GM19463 (cell line): Measurements from ENCODE around the gene LYRM1.
"Not testable (repeated sequence)": the region's sequence is repeated elsewhere in the genome, so short reads cannot be mapped to it uniquely, and the experiment has no call there.

Experiments
- ATAC-seq: cut with Tn5 transposase; IDR thresholded peaks from one replicate; pipeline ENCODE4 v1.9.1; 2021; ENCODE audit warnings: mild to moderate bottlenecking, moderate library complexity; ENCODE audit not compliant: unreplicated experiment

The LYRM1 gene

DNA sequence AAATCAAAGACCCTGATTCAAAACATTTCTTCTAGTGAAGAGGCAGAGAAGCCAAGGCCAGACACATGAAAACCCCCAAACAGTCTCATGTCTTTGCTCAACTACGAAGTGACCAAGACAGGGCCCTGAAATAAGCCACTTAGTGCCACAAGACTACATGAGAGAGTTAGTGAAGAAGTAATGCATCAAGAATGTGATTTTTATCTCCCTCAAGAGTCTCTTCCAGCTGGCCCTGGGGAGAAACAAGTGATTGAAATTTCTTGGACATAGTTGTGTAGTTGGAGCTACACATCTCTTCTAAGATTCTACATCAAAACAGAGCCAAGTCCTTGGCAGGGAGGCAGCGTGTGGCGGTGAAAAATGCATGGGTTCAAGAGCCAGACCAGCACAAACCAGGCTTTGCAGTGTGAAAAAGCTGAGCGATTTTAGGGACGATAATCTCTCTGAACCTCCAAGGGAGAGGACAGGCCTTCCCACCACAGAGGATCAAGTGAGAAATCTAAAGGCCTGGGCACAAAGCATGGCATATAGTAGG, 30.6 kb downstream of the LYRM1 start:
- no peak for ATAC-seq

DNA sequence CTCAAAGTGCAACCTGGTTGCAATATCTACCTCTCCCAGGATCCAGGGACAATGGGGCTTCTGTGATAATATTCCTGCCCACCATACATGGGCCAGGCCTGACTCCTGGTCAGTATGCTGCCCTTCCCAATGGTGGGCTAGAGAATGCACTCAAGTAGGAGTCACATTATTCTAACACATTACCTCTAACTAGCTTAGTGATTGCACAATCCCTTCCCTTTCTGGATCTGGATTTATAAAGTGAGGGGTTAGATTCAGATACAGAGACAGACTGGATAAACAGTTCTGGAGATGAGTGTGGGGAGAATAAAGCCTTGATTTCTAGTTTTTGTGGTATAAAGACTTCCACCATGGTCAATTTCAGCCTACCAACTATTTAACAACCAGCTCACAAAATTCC, 33.0 kb downstream of the LYRM1 start:
- ATAC-seq, result no peak

- no peak for ATAC-seq
These were observed 37.2 kb downstream of the LYRM1 start for GRCh38 chr16:20937736-20938135.

DNA sequence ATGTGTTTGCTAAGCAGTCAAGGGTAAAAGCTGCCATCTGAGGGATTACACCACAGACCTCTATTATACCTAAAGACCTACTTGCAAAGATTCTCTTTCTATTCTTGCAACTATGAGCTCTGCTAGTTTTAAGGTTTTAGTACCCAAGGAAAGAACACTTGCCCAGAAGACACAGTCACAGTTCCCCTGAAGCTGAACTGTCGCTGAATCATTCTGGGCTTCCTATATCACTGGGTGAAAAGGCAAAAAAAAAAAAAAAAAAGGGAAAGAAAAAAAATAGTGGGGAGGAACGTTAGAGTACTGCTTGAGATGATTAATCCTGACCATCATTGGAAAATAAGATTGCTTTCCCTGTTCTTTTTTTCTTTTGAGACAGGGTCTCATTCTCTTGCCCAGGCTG, 37.9 kb downstream of the LYRM1 start:
- no peak for ATAC-seq

GRCh38 chr16:20939611-20940010, 39.0 kb downstream of the LYRM1 start:
- ATAC-seq, result no peak

DNA sequence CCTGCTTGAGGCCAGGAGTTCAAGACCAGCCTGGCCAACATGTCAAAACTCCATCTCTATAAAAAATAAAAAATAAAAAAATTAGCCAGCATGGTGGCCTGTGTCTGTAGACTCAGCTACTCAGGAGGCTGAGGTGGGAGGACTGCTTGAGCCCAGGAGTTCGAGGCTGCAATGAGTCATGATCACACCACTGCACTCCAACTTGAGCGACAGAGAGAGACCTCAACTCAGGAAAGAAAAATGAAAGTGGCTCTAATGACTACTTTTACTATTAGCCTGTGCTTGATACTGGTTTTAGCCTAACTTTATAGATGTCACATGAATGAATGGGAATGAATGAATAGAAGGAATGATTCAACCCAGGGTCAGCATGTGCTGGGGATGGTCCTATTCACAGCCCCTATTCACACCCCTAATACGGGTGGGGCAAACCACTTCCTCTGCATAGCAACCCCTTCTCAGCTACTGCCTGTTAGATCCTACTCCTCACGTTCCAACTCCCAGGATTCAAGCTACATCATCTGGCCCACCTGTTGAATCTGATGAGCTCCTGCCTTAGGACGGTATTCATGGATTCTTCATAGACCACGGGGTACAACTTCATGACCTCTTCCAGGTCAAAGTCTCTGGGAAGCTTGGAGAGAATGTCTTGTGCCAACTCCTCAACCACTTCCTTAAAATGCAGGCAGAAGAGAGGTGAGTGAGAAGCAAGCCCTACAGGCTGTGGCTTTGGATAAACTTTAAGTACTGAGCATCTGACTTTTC, 40.5 kb downstream of the LYRM1 start:
- no peak for ATAC-seq

DNA sequence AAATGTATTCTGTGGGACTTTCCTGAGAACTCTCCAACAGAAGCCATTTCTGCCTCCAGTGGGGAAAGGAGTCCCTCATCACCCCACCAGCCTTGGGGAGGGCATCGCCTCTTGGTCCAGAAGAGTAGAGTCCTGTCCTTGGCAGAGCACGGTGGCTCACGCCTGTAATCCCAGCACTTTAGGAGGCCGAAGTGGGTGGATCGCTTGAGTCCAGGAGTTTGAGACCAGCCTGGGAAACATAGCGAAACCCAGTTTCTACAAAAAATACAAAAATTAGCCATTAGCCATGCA, 41.0 kb downstream of the LYRM1 start:
- ATAC-seq, result no peak

- ATAC-seq, result no peak
These were observed 41.7 kb downstream of the LYRM1 start for GRCh38 chr16:20942256-20942655.

GRCh38 chr16:20944861-20945574, 44.4 kb downstream of the LYRM1 start:
- no peak for ATAC-seq

DNA sequence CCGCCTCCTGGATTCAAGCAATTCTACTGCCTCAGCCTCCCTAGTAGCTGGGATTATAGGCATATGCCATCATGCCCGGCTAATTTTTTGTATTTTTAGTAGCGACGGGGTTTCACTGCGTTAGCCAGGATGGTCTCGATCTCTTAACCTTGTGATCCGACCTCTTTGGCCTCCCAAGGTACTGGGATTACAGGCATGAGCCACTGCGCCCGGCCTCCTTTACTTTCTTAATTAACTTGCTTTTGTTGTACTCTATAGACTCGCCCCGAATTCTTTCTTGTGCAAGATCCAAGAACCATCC, 45.0 kb downstream of the LYRM1 start:
- ATAC-seq, result not testable (repeated sequence)

- no peak for ATAC-seq
These were observed 45.6 kb downstream of the LYRM1 start for GRCh38 chr16:20946015-20946629.

DNA sequence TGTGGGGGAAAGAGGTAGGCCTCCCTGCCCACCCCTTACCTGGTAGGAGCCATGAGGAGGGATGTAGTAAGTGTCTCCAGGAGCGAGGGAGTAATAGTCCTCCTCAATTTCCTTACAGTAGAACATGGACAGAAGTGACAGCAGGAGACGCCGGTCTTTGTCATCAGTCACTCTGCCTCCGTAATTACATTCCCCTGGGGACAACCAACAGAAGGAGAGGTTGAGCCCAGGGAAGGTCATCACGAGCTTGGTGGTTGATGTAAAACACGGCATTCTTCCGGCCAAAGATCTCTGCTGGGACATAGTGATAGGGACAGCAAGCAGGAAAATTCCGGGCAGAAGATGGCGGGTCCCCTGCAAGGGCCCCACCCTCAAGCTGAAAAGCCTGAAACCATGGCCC, 47.9 kb downstream of the LYRM1 start:
- ATAC-seq, result no peak

DNA sequence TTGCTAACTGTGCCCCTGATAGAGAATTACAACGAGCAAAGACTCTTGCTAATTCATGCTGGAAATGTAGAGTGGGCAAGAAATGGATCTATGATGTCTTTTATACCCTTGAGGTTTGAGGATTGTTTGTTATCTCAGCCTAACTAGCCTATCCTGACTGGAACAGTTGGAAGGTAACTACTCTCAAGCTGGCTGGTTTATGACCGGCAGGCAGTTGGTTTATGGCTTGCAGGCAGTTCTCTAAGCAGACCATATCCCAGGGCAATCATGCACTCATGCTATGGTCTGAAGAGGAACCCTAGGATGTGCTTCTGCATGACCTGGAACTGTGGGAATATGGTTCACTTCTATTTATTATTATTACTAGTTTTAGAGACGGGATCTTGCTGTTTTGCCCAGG, 49.1 kb downstream of the LYRM1 start:
- no peak for ATAC-seq

DNA sequence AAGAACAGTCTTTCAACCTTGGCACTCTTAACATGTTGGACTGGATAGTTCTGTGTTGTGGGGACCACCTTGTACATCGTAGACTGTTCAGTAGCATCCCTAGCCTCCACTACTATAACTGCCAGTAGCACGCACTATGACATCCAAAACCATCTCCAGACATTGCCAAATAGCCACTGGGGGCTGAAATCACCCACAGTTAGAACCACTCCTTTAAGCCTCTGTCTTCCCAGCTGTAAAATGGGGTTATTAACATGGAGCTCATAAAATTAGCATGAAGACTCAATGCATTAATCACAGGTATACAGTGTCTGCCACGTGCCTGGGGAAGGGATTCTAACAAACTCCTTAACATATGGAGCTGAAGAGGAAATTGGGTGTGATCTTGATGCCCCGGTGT, 49.7 kb downstream of the LYRM1 start:
- no peak for ATAC-seq

DNA sequence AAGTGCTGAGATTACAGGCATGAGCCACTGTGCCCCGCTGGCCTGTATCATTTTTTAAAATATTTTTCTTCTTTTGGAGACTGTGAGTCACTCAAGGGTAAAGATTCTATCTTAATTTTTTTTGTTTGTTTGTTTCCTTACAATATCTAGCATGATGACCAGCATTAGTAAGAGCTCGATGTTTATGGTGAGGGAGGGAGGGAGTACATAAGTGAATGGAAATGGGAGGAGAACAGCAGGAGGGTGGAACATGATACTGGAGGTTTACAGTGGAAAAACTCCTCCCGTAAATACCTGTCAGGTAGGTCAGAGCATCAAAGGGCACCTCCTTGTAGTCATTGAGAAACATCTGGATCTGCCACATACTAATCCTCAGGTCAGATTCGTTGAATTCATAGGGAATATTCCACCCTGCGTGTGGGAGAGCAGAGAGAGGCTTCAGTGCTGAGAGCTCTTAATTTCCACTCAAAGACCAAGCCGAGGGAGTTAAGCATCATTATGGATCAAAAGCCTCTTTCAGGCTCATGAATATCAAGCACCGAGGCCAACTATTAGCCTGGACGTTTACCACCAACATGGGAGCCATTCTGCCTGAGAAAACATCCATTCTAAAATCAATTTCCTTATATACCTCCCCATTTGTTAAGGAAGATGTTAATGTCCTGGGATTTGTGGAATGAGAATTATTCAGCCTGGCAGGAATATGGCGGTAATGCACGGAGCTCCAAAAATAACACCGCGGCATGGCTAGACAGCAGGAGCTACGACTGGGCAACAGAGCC, 51.8 kb downstream of the LYRM1 start:
- no peak for ATAC-seq

DNA sequence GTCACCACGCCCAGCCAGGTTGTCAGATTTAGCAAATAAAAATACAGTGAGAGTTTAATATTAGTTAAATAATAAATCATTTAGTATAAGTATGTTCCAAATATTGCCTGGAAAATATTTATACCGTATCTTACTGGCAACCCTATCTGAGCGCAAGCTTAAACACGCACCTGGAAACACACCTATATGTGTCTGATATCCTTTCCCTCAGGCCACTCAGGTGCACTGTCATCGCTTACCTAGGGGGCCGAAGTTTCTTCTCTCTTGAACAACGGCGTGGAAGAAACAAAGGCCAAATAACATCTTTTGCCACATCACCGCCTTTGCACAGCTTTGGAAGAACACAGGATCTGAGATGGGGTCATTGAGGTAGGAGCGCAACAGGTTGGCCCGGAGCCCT, 54.0 kb downstream of the LYRM1 start:
- ATAC-seq, result no peak

DNA sequence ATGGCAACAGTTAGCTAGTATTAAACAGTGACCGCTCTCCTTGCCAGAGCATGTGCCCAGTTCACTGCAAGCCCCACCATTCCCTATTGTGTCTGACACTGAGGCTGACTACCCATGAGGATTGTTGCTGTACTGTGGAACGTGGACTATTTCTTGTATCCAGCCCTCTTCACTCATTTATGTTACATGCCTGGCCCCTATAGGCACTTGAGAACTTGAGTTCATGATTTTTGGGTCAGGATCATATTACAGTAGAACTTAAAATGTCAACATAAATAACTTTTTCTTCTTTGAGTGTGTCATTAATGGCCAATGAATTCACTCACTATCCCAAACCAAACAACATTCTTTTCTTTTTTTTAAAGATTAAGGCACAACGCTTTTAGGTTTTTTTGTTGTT, 55.7 kb downstream of the LYRM1 start:
- no peak for ATAC-seq

- no peak for ATAC-seq
These were observed 56.6 kb downstream of the LYRM1 start for GRCh38 chr16:20957153-20957552.

DNA sequence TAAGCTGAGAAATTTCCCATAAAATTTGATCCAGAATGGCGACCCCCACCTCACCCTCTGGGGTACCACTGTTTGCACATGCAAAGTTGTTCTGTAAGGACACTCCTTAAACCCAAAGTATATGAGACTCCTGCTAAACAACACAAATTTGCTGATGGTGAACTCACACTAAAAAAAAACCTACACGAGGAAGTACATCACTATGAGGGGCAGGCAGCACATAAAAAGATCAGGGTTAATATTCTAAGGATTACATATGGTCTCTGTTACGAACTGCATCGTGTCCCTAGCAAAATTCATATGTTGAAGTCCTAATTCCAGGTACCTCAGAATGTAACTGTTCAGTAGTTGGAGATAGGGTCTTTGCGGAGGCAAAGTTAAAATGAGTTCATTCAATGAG, 60.3 kb downstream of the LYRM1 start:
- no peak for ATAC-seq

DNA sequence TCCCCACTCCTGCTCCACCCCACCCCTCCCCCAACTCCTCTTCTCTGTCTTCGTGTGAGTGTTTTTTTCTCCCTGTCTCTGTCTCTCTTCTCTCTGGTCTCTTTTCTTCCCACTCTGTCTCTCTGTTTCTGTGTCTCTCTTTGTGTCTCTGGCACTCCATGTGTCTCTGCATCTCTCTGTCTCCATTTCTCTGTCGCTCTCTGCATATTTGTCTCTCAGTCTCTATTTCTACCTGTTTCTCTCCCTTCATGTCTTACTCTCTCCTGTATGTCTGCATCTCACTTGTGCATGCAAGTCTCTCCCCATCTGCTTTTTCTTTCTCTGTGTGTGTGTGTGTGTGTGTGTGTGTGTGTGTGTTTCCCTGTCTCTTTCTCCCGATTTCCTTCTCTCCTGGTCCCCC, 68.2 kb downstream of the LYRM1 start:
- ATAC-seq, result no peak

- ATAC-seq, result no peak
These were observed 68.8 kb downstream of the LYRM1 start for GRCh38 chr16:20969386-20969785.

DNA sequence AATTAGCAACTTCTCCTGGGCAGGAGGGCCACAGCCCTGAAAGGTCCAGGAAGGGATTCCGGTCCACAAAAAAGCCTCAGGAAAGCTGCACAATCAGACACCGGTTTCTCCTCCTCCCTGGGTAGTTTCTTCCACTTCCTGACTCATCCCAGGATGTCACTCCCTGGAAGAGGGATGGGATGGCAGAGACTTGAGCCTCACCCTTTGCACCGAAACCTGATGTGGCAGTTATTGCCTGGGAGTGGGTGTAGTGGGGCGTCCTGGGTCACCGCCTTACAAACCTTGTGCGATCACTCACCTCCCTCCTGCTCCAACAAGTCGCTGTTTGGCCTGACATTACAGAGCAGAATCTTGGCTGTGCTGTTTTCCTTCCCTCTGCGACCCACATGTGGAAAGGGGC, 70.8 kb downstream of the LYRM1 start:
- no peak for ATAC-seq
